ENCODE measurements around the gene MRPL58. TPM values are rescaled to one million over a fixed set of nuclear protein-coding genes. Genes with fewer than 3 reads are reported as not detected.

Gene MRPL58
- total RNA-seq, 2 experiments from 2014 or later = 75.3 to 84.2 TPM

DNA sequence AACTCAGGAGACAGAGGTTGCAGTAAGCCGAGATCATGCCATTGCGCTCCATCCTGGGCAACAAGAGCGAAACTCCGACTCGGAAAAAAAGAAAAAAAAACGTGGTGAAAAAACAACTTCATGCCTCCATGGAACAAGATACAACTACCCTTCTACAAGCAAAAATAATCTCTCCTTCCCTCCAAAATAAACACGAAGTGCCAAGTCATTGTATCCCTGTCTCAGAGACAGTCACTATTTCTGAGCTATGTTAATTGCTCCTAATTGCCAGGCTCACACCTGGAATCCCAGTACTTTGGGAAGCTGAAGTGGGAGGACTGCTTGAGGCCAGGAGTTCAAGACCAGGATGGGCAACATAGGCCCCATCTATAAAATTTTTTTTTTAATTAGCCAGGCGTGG lies 56.3 kb downstream of the MRPL58 start:
- CTCF ChIA-PET (ENCODE audit: unreplicated experiment) = no interaction called here
- no peak overlapping the region for H3K4me2 ChIP-seq (ENCODE audit: low read length)
- H3K27ac ChIP-seq (ENCODE audit: low read depth, low read length, poor library complexity, severe bottlenecking) = no peak overlapping the region
- TF ChIP-seq, protein P1, sequence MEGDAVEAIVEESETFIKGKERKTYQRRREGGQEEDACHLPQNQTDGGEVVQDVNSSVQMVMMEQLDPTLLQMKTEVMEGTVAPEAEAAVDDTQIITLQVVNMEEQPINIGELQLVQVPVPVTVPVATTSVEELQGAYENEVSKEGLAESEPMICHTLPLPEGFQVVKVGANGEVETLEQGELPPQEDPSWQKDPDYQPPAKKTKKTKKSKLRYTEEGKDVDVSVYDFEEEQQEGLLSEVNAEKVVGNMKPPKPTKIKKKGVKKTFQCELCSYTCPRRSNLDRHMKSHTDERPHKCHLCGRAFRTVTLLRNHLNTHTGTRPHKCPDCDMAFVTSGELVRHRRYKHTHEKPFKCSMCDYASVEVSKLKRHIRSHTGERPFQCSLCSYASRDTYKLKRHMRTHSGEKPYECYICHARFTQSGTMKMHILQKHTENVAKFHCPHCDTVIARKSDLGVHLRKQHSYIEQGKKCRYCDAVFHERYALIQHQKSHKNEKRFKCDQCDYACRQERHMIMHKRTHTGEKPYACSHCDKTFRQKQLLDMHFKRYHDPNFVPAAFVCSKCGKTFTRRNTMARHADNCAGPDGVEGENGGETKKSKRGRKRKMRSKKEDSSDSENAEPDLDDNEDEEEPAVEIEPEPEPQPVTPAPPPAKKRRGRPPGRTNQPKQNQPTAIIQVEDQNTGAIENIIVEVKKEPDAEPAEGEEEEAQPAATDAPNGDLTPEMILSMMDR (conservative IDR thresholded peaks at IDR 0.05; ENCODE audit: low read length) = no peak
- no peak for TF ChIP-seq EZH2phosphoT487 (IDR thresholded peaks at IDR 0.05; ENCODE audit: borderline replicate concordance, low read depth, low read length)
- H3K9me2 ChIP-seq (ENCODE audit: insufficient read depth, low read length) = no peaks in the 10 kb centered on the region
- no peak overlapping the region for H2AFZ ChIP-seq (ENCODE audit: low read length)
- H3K79me2 ChIP-seq (ENCODE audit: insufficient read depth, low read depth, low read length) = no peaks in the 10 kb centered on the region
- no peaks in the 10 kb centered on the region for H3K4me1 ChIP-seq (ENCODE audit: insufficient read depth, low read length, poor library complexity, severe bottlenecking)
- no peak for DNase-seq (ENCODE audit: low spot score)
- no TSS peak for BruUV-seq (replicated peaks)
- POLR2A ChIA-PET = interaction anchor here (0.5 to 0.7 kb wide), 2 partner anchors 32 to 514 kb away, joined by 3 to 4 read pairs; no protein-coding TSS in a partner anchor
- H3K9me3 ChIP-seq (ENCODE audit: low read length) = no peaks in the 10 kb centered on the region
- intact Hi-C loops (cut with micrococcal nuclease; ENCODE audit: unreplicated experiment) = no loop called here
- H3K36me3 ChIP-seq (ENCODE audit: insufficient read depth, low read length) = peaks cover 16% of the 10 kb centered on the region
- H4K20me1 ChIP-seq (ENCODE audit: insufficient read depth, low read length) = no peaks in the 10 kb centered on the region
- H3K4me3 ChIP-seq (ENCODE audit: low read depth, low read length, poor library complexity, severe bottlenecking) = no peak overlapping the region

DNA sequence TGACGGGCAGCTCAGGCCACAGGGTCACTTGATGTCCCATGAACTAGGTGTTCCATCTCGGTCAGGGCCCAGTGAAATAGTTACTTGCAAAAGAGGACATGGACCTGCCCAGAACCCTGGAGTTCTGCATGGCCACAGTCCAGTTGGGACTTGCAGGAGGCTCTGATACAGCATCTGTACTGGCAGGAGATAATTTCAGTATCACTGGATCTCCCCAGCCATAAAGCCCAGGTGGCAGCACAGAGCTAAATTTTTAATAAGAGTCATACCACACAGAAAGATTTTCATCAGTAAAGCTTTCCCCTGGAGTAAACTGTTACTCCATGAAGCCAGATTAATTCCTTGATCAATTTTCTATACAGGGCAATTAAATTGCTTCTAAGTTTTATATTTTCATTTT lies 57.3 kb downstream of the MRPL58 start:
- BruUV-seq (replicated peaks) = no TSS peak
- ChIA-PET CTCF (ENCODE audit: unreplicated experiment) (no interaction called here), POLR2A (interaction anchor here (0.5 to 1.1 kb wide), 5 partner anchors 10 to 360 kb away, joined by 3 to 4 read pairs (median 3); no protein-coding TSS in a partner anchor)
- TF ChIP-seq, protein P1 (conservative IDR thresholded peaks at IDR 0.05; ENCODE audit: low read length) = peak; percentile 76
- no peak for TF ChIP-seq EZH2phosphoT487 (IDR thresholded peaks at IDR 0.05; ENCODE audit: borderline replicate concordance, low read depth, low read length)
- Histone ChIP-seq H3K4me2 (ENCODE audit: low read length) (no peak overlapping the region), H3K9me2 (ENCODE audit: insufficient read depth, low read length) (no peaks in the 10 kb centered on the region), H2AFZ (ENCODE audit: low read length) (no peak overlapping the region), H3K79me2 (ENCODE audit: insufficient read depth, low read depth, low read length) (no peaks in the 10 kb centered on the region), H4K20me1 (ENCODE audit: insufficient read depth, low read length) (no peaks in the 10 kb centered on the region), H3K9me3 (ENCODE audit: low read length) (no peaks in the 10 kb centered on the region), H3K4me1 (ENCODE audit: insufficient read depth, low read length, poor library complexity, severe bottlenecking) (no peaks in the 10 kb centered on the region), H3K36me3 (ENCODE audit: insufficient read depth, low read length) (peaks cover 5% of the 10 kb centered on the region), H3K4me3 (ENCODE audit: low read depth, low read length, poor library complexity, severe bottlenecking) (no peak overlapping the region), H3K27ac (ENCODE audit: low read depth, low read length, poor library complexity, severe bottlenecking) (no peak overlapping the region)
- intact Hi-C loops (cut with micrococcal nuclease; ENCODE audit: unreplicated experiment) = no loop called here
- peak; percentile 41 for DNase-seq (ENCODE audit: low spot score)

Small RNA genes lying within 50 kb of the gene (small RNA-seq; reads per million reads assigned to genes)
- gene AC111186.1 = not detected
- not detected for gene RN7SL573P
- gene RNU6-362P = not detected

Other genes with a start within 250 kb of the MRPL58 start
- gene NAT9, start 236.3 kb upstream of the MRPL58 start, total RNA-seq (2014; rRNA removed; shearing (Covaris generic)) = 77.2 and 99.3 TPM in 2 replicates
- gene NAT9, start 236.3 kb upstream of the MRPL58 start, total RNA-seq (2022) = 87.9 and 89.0 TPM in 2 replicates
- 0.22 and 0.26 TPM in 2 replicates for gene GRIN2C, start 152.8 kb upstream of the MRPL58 start, total RNA-seq (2014; rRNA removed; shearing (Covaris generic))
- 0.55 and 0.61 TPM in 2 replicates for gene GRIN2C, start 152.8 kb upstream of the MRPL58 start, total RNA-seq (2022)
- gene FDXR, start 139.7 kb upstream of the MRPL58 start, total RNA-seq (2014; rRNA removed; shearing (Covaris generic)) = 12.2 TPM in 2 replicates
- gene FDXR, start 139.7 kb upstream of the MRPL58 start, total RNA-seq (2022) = 18.1 and 18.3 TPM in 2 replicates
- gene FADS6, start 119.0 kb upstream of the MRPL58 start, total RNA-seq (2014; rRNA removed; shearing (Covaris generic)) = not detected in 2 replicates
- gene FADS6, start 119.0 kb upstream of the MRPL58 start, total RNA-seq (2022) = not detected in 2 replicates
- gene USH1G, start 89.4 kb upstream of the MRPL58 start, total RNA-seq (2014; rRNA removed; shearing (Covaris generic)) = not detected in 2 replicates
- gene USH1G, start 89.4 kb upstream of the MRPL58 start, total RNA-seq (2022) = not detected in 2 replicates
- gene OTOP2, start 88.4 kb upstream of the MRPL58 start, total RNA-seq (2014; rRNA removed; shearing (Covaris generic)) = not detected in 2 replicates
- not detected in 2 replicates for gene OTOP2, start 88.4 kb upstream of the MRPL58 start, total RNA-seq (2022)
- gene OTOP3, start 76.8 kb upstream of the MRPL58 start, total RNA-seq (2014; rRNA removed; shearing (Covaris generic)) = not detected in 2 replicates
- gene OTOP3, start 76.8 kb upstream of the MRPL58 start, total RNA-seq (2022) = not detected in 2 replicates
- 0.35 and 0.85 TPM in 2 replicates for gene HID1, start 39.9 kb upstream of the MRPL58 start, total RNA-seq (2014; rRNA removed; shearing (Covaris generic))
- gene HID1, start 39.9 kb upstream of the MRPL58 start, total RNA-seq (2022) = 8.5 and 9.9 TPM in 2 replicates
- gene CDR2L, start 25.0 kb upstream of the MRPL58 start, total RNA-seq (2014; rRNA removed; shearing (Covaris generic)) = 0.10 and 0.79 TPM in 2 replicates
- 0.49 and 0.74 TPM in 2 replicates for gene CDR2L, start 25.0 kb upstream of the MRPL58 start, total RNA-seq (2022)
- 293 and 301 TPM in 2 replicates for gene ATP5PD, start 34.3 kb downstream of the MRPL58 start, total RNA-seq (2014; rRNA removed; shearing (Covaris generic))
- gene ATP5PD, start 34.3 kb downstream of the MRPL58 start, total RNA-seq (2022) = 314 and 317 TPM in 2 replicates
- gene KCTD2, start 34.6 kb downstream of the MRPL58 start, total RNA-seq (2014; rRNA removed; shearing (Covaris generic)) = 26.0 and 29.8 TPM in 2 replicates
- 21.0 and 26.3 TPM in 2 replicates for gene KCTD2, start 34.6 kb downstream of the MRPL58 start, total RNA-seq (2022)
- not detected in 2 replicates for gene SLC16A5, start 75.3 kb downstream of the MRPL58 start, total RNA-seq (2014; rRNA removed; shearing (Covaris generic))
- not detected in 2 replicates for gene SLC16A5, start 75.3 kb downstream of the MRPL58 start, total RNA-seq (2022)
- gene ARMC7, start 97.3 kb downstream of the MRPL58 start, total RNA-seq (2014; rRNA removed; shearing (Covaris generic)) = 6.8 and 7.1 TPM in 2 replicates
- gene ARMC7, start 97.3 kb downstream of the MRPL58 start, total RNA-seq (2022) = 16.9 and 19.9 TPM in 2 replicates
- gene NT5C, start 119.1 kb downstream of the MRPL58 start, total RNA-seq (2014; rRNA removed; shearing (Covaris generic)) = 229 and 259 TPM in 2 replicates
- gene NT5C, start 119.1 kb downstream of the MRPL58 start, total RNA-seq (2022) = 106 and 107 TPM in 2 replicates
- 121 and 140 TPM in 2 replicates for gene JPT1, start 141.8 kb downstream of the MRPL58 start, total RNA-seq (2014; rRNA removed; shearing (Covaris generic))
- gene JPT1, start 141.8 kb downstream of the MRPL58 start, total RNA-seq (2022) = 251 and 253 TPM in 2 replicates
- 286 and 296 TPM in 2 replicates for gene SUMO2, start 170.3 kb downstream of the MRPL58 start, total RNA-seq (2014; rRNA removed; shearing (Covaris generic))
- gene SUMO2, start 170.3 kb downstream of the MRPL58 start, total RNA-seq (2022) = 628 and 714 TPM in 2 replicates
- gene NUP85, start 193.0 kb downstream of the MRPL58 start, total RNA-seq (2014; rRNA removed; shearing (Covaris generic)) = 129 and 130 TPM in 2 replicates
- gene NUP85, start 193.0 kb downstream of the MRPL58 start, total RNA-seq (2022) = 187 and 219 TPM in 2 replicates
- 52.3 and 77.6 TPM in 2 replicates for gene GGA3, start 248.9 kb downstream of the MRPL58 start, total RNA-seq (2014; rRNA removed; shearing (Covaris generic))
- 106 and 122 TPM in 2 replicates for gene GGA3, start 248.9 kb downstream of the MRPL58 start, total RNA-seq (2022)
- 123 and 127 TPM in 2 replicates for gene MRPS7, start 249.2 kb downstream of the MRPL58 start, total RNA-seq (2014; rRNA removed; shearing (Covaris generic))
- 90.2 and 103 TPM in 2 replicates for gene MRPS7, start 249.2 kb downstream of the MRPL58 start, total RNA-seq (2022)

All from OCI-LY7 (cell line).